Measurements from ENCODE around the gene PPARGC1A.

GRCh38 chr4:23938796-23939195 lies 48.9 kb upstream of the PPARGC1A start:
- TF ChIP-seq CTCF (IDR thresholded peaks at IDR 0.05) (no peak), POLR2A (IDR thresholded peaks at IDR 0.05) (no peak)
